Upper lobe of left lung (tissue), 4 donors: ENCODE data around the gene ESPNL.

Experiments
- EP300 ChIP-seq, 4 donors: sonication (generic); formaldehyde crosslinking; IDR thresholded peaks; one replicate each; pipeline ENCODE4 v1.5.1; 2017; ENCODE audit warnings: antibody characterized with exemption in 4 of 4, control low read depth in 2 of 4
- POLR2A ChIP-seq, 4 donors: fragments of 450-650 bp; IDR thresholded peaks; one replicate each; pipeline ENCODE4 v1.5.1; 2016 to 2017; ENCODE audit warnings: antibody characterized with exemption in 4 of 4, mild to moderate bottlenecking in 2 of 4
- TF ChIP-seq, protein P1 (sequence below), 6 experiments: fragments of 450-650 bp in 4 of 6; fragments of 200-600 bp in 2 of 6; sonication (generic) in 2 of 6; IDR thresholded peaks; one replicate each; pipeline ENCODE4 v1.5.1; 2016 to 2019; ENCODE audit warnings: antibody characterized with exemption in 6 of 6

DNA sequence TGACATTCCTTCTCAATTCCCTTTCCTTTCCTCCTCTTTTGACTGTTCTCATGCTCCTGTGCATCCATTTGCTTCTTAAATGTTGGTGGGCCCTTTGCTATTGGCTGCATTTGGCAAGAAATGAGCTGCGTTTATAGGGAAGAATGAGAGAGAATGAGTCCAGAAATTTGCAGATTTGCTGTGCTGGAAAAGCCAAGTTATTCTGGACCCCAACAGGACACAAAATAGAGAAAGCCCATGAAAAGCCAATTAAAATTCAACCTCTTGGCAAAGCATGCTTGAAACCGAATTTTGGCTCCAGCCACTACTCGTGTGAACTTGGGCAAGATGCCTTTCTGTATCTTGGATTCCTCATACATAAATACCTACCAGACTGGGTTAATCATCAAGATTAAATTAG, 40.6 kb upstream of the ESPNL start:
- TF ChIP-seq, protein P1, sequence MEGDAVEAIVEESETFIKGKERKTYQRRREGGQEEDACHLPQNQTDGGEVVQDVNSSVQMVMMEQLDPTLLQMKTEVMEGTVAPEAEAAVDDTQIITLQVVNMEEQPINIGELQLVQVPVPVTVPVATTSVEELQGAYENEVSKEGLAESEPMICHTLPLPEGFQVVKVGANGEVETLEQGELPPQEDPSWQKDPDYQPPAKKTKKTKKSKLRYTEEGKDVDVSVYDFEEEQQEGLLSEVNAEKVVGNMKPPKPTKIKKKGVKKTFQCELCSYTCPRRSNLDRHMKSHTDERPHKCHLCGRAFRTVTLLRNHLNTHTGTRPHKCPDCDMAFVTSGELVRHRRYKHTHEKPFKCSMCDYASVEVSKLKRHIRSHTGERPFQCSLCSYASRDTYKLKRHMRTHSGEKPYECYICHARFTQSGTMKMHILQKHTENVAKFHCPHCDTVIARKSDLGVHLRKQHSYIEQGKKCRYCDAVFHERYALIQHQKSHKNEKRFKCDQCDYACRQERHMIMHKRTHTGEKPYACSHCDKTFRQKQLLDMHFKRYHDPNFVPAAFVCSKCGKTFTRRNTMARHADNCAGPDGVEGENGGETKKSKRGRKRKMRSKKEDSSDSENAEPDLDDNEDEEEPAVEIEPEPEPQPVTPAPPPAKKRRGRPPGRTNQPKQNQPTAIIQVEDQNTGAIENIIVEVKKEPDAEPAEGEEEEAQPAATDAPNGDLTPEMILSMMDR (IDR thresholded peaks at IDR 0.05): no peak
- no peak for TF ChIP-seq POLR2A (IDR thresholded peaks at IDR 0.05)
- no peak for TF ChIP-seq EP300 (IDR thresholded peaks at IDR 0.05)
